Measurements from ENCODE around the gene CCDC92. TPM values are rescaled to one million over a fixed set of nuclear protein-coding genes. Genes with fewer than 3 reads are reported as not detected.

CCDC92 gene
- polyA plus RNA-seq, 3 donors, result 4.4 to 11.6 (median 5.5) TPM

GRCh38 chr12:123898673-123899072 lies 74.0 kb downstream of the CCDC92 start:
- Histone ChIP-seq H3K36me3 (replicated peaks in 1 of 2; ENCODE audit: control insufficient read depth in 1 of 2, insufficient read depth in 2 of 2, low read length in 2 of 2) (no peaks in the 10 kb centered on the region), H4K20me1 (ENCODE audit: insufficient read depth, low read length) (no peaks in the 10 kb centered on the region), H3K9ac (ENCODE audit: insufficient read depth, low read length, poor library complexity, severe bottlenecking) (no peak overlapping the region), H3K4me1 (ENCODE audit: control insufficient read depth in 1 of 2, insufficient read depth in 2 of 2, low read length in 2 of 2) (no peaks in the 10 kb centered on the region), H3K4me2 (replicated peaks; ENCODE audit: extremely low read depth, low read length, poor library complexity, severe bottlenecking) (no peak overlapping the region), H3K9me3 (replicated peaks in 1 of 2; ENCODE audit: control insufficient read depth in 1 of 2, insufficient read depth in 1 of 2, low read length in 2 of 2) (no peaks in the 10 kb centered on the region), H2AFZ (ENCODE audit: insufficient read depth, low read depth, low read length, poor library complexity, severe bottlenecking) (no peak overlapping the region), H3K79me2 (ENCODE audit: insufficient read depth, low read length) (no peaks in the 10 kb centered on the region), H3K27ac (ENCODE audit: low read depth in 1 of 2, low read length in 2 of 2) (no peak overlapping the region), H3K4me3 (replicated peaks in 1 of 3; ENCODE audit: low read depth in 2 of 3, low read length in 3 of 3) (no peak overlapping the region), H3K27me3 (ENCODE audit: control insufficient read depth in 2 of 2, insufficient read depth in 2 of 2, low read length in 2 of 2) (no peaks in the 10 kb centered on the region)
- TF ChIP-seq CTCF (IDR thresholded peaks at IDR 0.05), result no peak
- Mint-ChIP-seq H3K36me3 (no peaks in the 10 kb centered on the region), H3K4me1 (peaks cover 12% of the 10 kb centered on the region), H3K27me3 (ENCODE audit: low read depth in 3 of 3) (peaks cover 0 to 3% (median 1%) of the 10 kb centered on the region in 3 donors), H3K9me3 (peaks cover 0 to 2% (median 0%) of the 10 kb centered on the region in 7 donors), H3K27ac (no peak overlapping the region), H3K4me3 (no peak overlapping the region)
- no peak for DNase-seq
- intact Hi-C loops (cut with micrococcal nuclease), result no loop called here
- 96% methylated on average over 12 of the region's 18 CpGs for WGBS (ENCODE audit: insufficient coverage)

- Mint-ChIP-seq H3K4me3 (no peak overlapping the region), H3K27ac (no peak overlapping the region), H3K9me3 (peaks cover 0 to 2% (median 0%) of the 10 kb centered on the region in 7 donors), H3K27me3 (ENCODE audit: low read depth in 3 of 3) (peaks cover 0 to 3% (median under 1%) of the 10 kb centered on the region in 3 donors), H3K4me1 (peaks cover 12% of the 10 kb centered on the region), H3K36me3 (no peaks in the 10 kb centered on the region)
- Histone ChIP-seq H3K4me2 (replicated peaks; ENCODE audit: extremely low read depth, low read length, poor library complexity, severe bottlenecking) (no peak overlapping the region), H2AFZ (ENCODE audit: insufficient read depth, low read depth, low read length, poor library complexity, severe bottlenecking) (no peak overlapping the region), H3K9ac (ENCODE audit: insufficient read depth, low read length, poor library complexity, severe bottlenecking) (no peak overlapping the region), H3K79me2 (ENCODE audit: insufficient read depth, low read length) (no peaks in the 10 kb centered on the region), H3K4me3 (replicated peaks in 1 of 3; ENCODE audit: low read depth in 2 of 3, low read length in 3 of 3) (no peak overlapping the region), H3K36me3 (replicated peaks in 1 of 2; ENCODE audit: control insufficient read depth in 1 of 2, insufficient read depth in 2 of 2, low read length in 2 of 2) (no peaks in the 10 kb centered on the region), H3K27ac (ENCODE audit: low read depth in 1 of 2, low read length in 2 of 2) (no peak overlapping the region), H3K27me3 (ENCODE audit: control insufficient read depth in 2 of 2, insufficient read depth in 2 of 2, low read length in 2 of 2) (no peaks in the 10 kb centered on the region), H3K9me3 (replicated peaks in 1 of 2; ENCODE audit: control insufficient read depth in 1 of 2, insufficient read depth in 1 of 2, low read length in 2 of 2) (no peaks in the 10 kb centered on the region), H3K4me1 (ENCODE audit: control insufficient read depth in 1 of 2, insufficient read depth in 2 of 2, low read length in 2 of 2) (no peaks in the 10 kb centered on the region), H4K20me1 (ENCODE audit: insufficient read depth, low read length) (no peaks in the 10 kb centered on the region)
- intact Hi-C loops (cut with micrococcal nuclease), result no loop called here
- TF ChIP-seq CTCF (IDR thresholded peaks at IDR 0.05), result no peak
- no peak for DNase-seq
- WGBS (ENCODE audit: insufficient coverage), result 100% methylated on average over 1 of the region's 5 CpGs
These were observed 75.4 kb downstream of the CCDC92 start for GRCh38 chr12:123897221-123897620.

Data from CD14-positive monocyte (primary cell).